Measurements from ENCODE around the gene DOK7.
A peak's percentile ranks its signal among the peaks of the same experiment; 100 is the strongest.

Gene DOK7

DNA sequence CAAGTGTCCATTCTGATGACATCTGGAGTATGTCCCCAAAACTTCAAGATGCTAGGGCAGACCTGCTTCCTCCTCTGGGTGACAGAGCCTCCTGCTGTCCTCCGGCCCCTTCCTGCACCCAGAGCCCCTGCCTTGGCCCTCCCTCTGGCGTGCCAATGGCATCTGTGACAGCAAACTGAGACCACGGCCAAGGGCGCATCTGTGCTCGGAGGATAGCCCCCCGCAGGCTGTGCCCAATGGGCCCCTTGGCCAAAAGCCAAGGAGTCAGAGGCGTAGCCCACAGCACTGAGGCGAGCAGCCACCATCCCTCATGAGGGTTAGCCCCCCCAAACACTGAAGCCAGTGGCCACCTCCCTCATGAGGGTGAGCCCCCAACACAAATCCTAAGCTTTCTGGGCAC lies 61.2 kb downstream of the DOK7 start:
- no peak overlapping the region for H3K27ac ChIP-seq (ENCODE audit: low read depth, low read length)
- H3K27me3 ChIP-seq (ENCODE audit: control insufficient read depth in 5 of 5, insufficient read depth in 4 of 5, low read length in 5 of 5), result no peaks in the 10 kb centered on the region
- H3K4me3 ChIP-seq (ENCODE audit: low read depth in 1 of 5, low read length in 5 of 5), result no peak overlapping the region
- H3K36me3 ChIP-seq (ENCODE audit: control insufficient read depth in 5 of 5, insufficient read depth in 5 of 5, low read length in 5 of 5), result peaks cover 0 to 70% (median 62%) of the 10 kb centered on the region in 5 donors
- peaks cover 0 to 7% (median 2%) of the 10 kb centered on the region in 5 donors for H3K4me1 ChIP-seq (ENCODE audit: control insufficient read depth in 5 of 5, insufficient read depth in 5 of 5, low read length in 5 of 5)
- H3K9me3 ChIP-seq (ENCODE audit: control insufficient read depth in 5 of 5, low read length in 5 of 5), result no peaks in the 10 kb centered on the region
- no peak overlapping the region for H3K9ac ChIP-seq (ENCODE audit: low read length in 5 of 5)

DNA sequence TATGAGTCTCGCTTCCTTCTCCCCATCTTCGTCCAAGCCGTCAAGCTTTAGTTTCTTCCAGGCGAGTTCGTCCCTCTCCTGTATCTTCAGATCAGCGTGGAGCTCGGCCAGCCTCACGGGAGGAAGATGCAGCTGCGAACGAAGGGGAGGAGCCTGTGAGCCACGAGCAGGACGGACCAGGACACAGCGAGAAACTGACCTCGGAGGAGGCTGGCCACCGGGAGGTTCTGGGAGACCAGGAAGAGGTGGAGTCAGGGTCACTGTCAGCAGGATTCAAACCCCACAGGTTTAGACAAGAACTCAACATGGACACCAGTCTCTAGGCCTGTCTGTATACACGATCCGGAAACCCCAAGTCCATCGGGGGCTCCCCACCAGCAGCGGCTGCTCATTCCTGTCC lies 61.8 kb downstream of the DOK7 start:
- Histone ChIP-seq H3K27me3 (ENCODE audit: control insufficient read depth in 5 of 5, insufficient read depth in 4 of 5, low read length in 5 of 5) (no peaks in the 10 kb centered on the region), H3K9me3 (ENCODE audit: control insufficient read depth in 5 of 5, low read length in 5 of 5) (no peaks in the 10 kb centered on the region), H3K4me1 (ENCODE audit: control insufficient read depth in 5 of 5, insufficient read depth in 5 of 5, low read length in 5 of 5) (peaks cover 0 to 13% (median 8%) of the 10 kb centered on the region in 5 donors), H3K36me3 (ENCODE audit: control insufficient read depth in 5 of 5, insufficient read depth in 5 of 5, low read length in 5 of 5) (peaks cover 0 to 67% (median 56%) of the 10 kb centered on the region in 5 donors), H3K9ac (ENCODE audit: low read length in 5 of 5) (no peak overlapping the region), H3K4me3 (ENCODE audit: low read depth in 1 of 5, low read length in 5 of 5) (no peak overlapping the region), H3K27ac (ENCODE audit: low read depth, low read length) (no peak overlapping the region)

DNA sequence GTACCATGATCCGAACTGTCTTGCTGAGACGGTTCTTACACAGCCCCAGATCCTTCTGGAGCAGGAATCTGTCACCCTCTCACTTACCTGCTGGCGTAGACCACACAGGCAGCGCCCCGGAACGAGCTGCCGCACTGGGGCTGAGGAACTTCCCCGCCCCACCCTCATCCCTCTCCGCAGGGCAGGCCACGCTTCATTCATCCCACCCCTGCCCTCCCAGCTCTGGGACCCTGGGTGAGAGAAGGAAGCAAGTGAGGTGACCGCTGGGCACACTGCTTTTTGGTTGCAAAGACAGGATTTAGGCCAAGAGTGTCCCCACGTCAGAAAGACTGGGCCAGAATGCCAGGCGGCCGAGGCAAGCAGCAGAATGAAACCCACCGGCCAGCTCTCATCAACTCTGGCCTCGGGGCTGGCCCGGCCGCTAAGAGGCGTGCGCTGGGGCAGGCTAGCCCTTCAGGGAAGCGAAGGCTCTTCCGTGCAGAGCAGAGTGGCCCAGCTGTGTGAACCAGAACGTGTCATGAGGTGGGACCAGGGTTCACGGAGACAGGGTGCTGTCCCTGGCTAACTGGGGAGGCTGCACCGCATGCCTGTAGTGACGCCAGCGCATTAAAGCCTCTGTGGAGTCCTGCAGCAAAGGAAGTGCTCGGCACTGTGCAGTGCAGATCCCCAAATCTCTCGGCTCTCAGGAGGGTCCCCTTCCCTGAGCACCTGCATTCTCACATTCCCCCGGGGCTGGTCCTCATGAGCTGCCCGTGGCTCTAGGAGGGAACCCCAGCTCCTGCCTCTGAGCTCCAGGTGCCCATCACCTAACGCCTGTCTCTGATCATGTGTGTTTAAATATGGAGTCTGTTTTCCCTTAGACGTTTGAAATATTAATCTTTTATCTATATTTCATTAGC lies 62.7 kb downstream of the DOK7 start:
- Histone ChIP-seq H3K36me3 (ENCODE audit: control insufficient read depth in 5 of 5, insufficient read depth in 5 of 5, low read length in 5 of 5) (peaks cover 0 to 58% (median 47%) of the 10 kb centered on the region in 5 donors), H3K27ac (ENCODE audit: low read depth, low read length) (no peak overlapping the region), H3K4me3 (ENCODE audit: low read depth in 1 of 5, low read length in 5 of 5) (no peak overlapping the region), H3K4me1 (ENCODE audit: control insufficient read depth in 5 of 5, insufficient read depth in 5 of 5, low read length in 5 of 5) (peaks cover 0 to 21% (median 16%) of the 10 kb centered on the region in 5 donors), H3K27me3 (ENCODE audit: control insufficient read depth in 5 of 5, insufficient read depth in 4 of 5, low read length in 5 of 5) (no peaks in the 10 kb centered on the region), H3K9me3 (ENCODE audit: control insufficient read depth in 5 of 5, low read length in 5 of 5) (no peaks in the 10 kb centered on the region), H3K9ac (ENCODE audit: low read length in 5 of 5) (no peak overlapping the region)

GRCh38 chr4:3526456-3526855 lies 63.4 kb downstream of the DOK7 start:
- no peaks in the 10 kb centered on the region for H3K9me3 ChIP-seq (ENCODE audit: control insufficient read depth in 5 of 5, low read length in 5 of 5)
- peaks cover 5 to 28% (median 23%) of the 10 kb centered on the region in 5 donors for H3K4me1 ChIP-seq (ENCODE audit: control insufficient read depth in 5 of 5, insufficient read depth in 5 of 5, low read length in 5 of 5)
- H3K4me3 ChIP-seq (ENCODE audit: low read depth in 1 of 5, low read length in 5 of 5), result no peak overlapping the region
- no peaks in the 10 kb centered on the region for H3K27me3 ChIP-seq (ENCODE audit: control insufficient read depth in 5 of 5, insufficient read depth in 4 of 5, low read length in 5 of 5)
- no peak overlapping the region for H3K9ac ChIP-seq (ENCODE audit: low read length in 5 of 5)
- no peak overlapping the region for H3K27ac ChIP-seq (ENCODE audit: low read depth, low read length)
- peaks cover 0 to 52% (median 43%) of the 10 kb centered on the region in 5 donors for H3K36me3 ChIP-seq (ENCODE audit: control insufficient read depth in 5 of 5, insufficient read depth in 5 of 5, low read length in 5 of 5)

DNA sequence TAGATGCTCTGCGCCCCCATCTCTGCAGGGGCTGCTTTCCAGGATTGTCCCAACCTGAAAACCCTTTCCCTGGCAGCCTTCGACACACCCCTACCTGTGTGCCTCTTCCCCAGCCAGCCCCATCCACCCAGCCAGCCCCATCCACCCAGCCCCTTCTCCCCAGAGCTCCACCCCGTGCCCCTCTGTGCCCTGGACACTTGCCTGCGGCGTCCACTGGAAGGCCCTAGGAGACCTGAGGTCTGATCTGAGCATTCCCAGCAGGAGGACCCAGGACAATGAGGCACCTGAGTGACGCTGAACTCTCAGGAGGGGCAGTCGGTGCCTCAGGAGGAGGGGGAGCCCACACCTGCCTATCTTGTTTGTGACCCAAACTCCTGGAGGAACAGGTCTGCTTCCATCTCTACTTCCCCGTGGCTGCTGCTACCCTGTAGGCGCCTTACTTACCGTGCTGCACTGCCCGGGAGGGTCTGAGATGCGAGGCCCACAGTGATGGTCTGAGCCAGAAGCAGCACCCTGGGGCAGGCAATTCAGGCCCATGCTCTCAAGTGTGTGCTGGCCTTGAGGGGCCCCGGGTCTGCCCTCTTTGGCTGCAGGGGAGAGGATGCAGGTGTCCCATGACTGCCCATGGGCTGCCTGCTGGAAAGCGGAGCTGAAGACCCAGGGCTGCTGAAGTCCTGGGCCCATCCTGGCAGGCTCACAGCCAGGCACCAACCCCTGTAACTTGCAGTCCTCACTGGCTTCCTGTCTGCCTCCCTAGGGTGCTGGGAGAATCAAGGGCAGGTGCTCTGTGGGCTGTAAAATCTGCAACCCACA lies 64.2 kb downstream of the DOK7 start:
- peaks cover 0 to 44% (median 37%) of the 10 kb centered on the region in 5 donors for H3K36me3 ChIP-seq (ENCODE audit: control insufficient read depth in 5 of 5, insufficient read depth in 5 of 5, low read length in 5 of 5)
- no peak overlapping the region for H3K9ac ChIP-seq (ENCODE audit: low read length in 5 of 5)
- no peaks in the 10 kb centered on the region for H3K27me3 ChIP-seq (ENCODE audit: control insufficient read depth in 5 of 5, insufficient read depth in 4 of 5, low read length in 5 of 5)
- H3K27ac ChIP-seq (ENCODE audit: low read depth, low read length), result no peak overlapping the region
- H3K4me1 ChIP-seq (ENCODE audit: control insufficient read depth in 5 of 5, insufficient read depth in 5 of 5, low read length in 5 of 5), result peaks cover 6 to 33% (median 27%) of the 10 kb centered on the region in 5 donors
- no peaks in the 10 kb centered on the region for H3K9me3 ChIP-seq (ENCODE audit: control insufficient read depth in 5 of 5, low read length in 5 of 5)
- no peak overlapping the region for H3K4me3 ChIP-seq (ENCODE audit: low read depth in 1 of 5, low read length in 5 of 5)

GRCh38 chr4:3527914-3528876 lies 65.1 kb downstream of the DOK7 start:
- Histone ChIP-seq H3K36me3 (ENCODE audit: control insufficient read depth in 5 of 5, insufficient read depth in 5 of 5, low read length in 5 of 5) (peaks cover 0 to 37% (median 30%) of the 10 kb centered on the region in 5 donors), H3K9ac (ENCODE audit: low read length in 5 of 5) (no peak overlapping the region), H3K4me3 (ENCODE audit: low read depth in 1 of 5, low read length in 5 of 5) (no peak overlapping the region), H3K4me1 (ENCODE audit: control insufficient read depth in 5 of 5, insufficient read depth in 5 of 5, low read length in 5 of 5) (peaks cover 6 to 40% (median 35%) of the 10 kb centered on the region in 5 donors), H3K27me3 (ENCODE audit: control insufficient read depth in 5 of 5, insufficient read depth in 4 of 5, low read length in 5 of 5) (no peaks in the 10 kb centered on the region), H3K27ac (ENCODE audit: low read depth, low read length) (no peak overlapping the region), H3K9me3 (ENCODE audit: control insufficient read depth in 5 of 5, low read length in 5 of 5) (no peaks in the 10 kb centered on the region)

DNA sequence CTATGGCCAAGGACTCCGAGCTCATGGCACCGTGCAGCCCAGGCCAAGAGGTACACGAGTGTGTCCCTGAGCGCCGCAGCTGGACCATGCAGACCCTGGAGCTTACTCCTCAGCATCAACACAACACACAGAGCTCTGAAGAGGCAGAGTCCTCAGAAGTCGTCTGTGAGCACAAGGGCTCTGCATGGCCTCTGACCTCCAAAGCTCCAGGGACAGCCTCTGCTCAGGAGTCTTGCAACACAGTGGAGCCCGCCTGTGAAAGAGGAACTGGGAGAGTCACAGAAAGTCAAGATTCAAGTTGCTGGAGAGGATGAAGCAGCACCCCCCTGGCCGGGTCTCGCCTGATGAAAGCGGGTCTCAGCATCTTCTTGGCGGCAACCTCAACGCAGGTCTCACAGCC lies 66.3 kb downstream of the DOK7 start:
- Histone ChIP-seq H3K9me3 (ENCODE audit: control insufficient read depth in 5 of 5, low read length in 5 of 5) (no peaks in the 10 kb centered on the region), H3K9ac (ENCODE audit: low read length in 5 of 5) (no peak overlapping the region), H3K27me3 (ENCODE audit: control insufficient read depth in 5 of 5, insufficient read depth in 4 of 5, low read length in 5 of 5) (no peaks in the 10 kb centered on the region), H3K36me3 (ENCODE audit: control insufficient read depth in 5 of 5, insufficient read depth in 5 of 5, low read length in 5 of 5) (peaks cover 0 to 25% (median 20%) of the 10 kb centered on the region in 5 donors), H3K27ac (ENCODE audit: low read depth, low read length) (no peak overlapping the region), H3K4me1 (ENCODE audit: control insufficient read depth in 5 of 5, insufficient read depth in 5 of 5, low read length in 5 of 5) (peaks cover 6 to 40% (median 35%) of the 10 kb centered on the region in 5 donors), H3K4me3 (ENCODE audit: low read depth in 1 of 5, low read length in 5 of 5) (no peak overlapping the region)

GRCh38 chr4:3530051-3530450 lies 66.9 kb downstream of the DOK7 start:
- H3K27ac ChIP-seq (ENCODE audit: low read depth, low read length), result no peak overlapping the region
- no peak overlapping the region for H3K4me3 ChIP-seq (ENCODE audit: low read depth in 1 of 5, low read length in 5 of 5)
- H3K9ac ChIP-seq (ENCODE audit: low read length in 5 of 5), result no peak overlapping the region

DNA sequence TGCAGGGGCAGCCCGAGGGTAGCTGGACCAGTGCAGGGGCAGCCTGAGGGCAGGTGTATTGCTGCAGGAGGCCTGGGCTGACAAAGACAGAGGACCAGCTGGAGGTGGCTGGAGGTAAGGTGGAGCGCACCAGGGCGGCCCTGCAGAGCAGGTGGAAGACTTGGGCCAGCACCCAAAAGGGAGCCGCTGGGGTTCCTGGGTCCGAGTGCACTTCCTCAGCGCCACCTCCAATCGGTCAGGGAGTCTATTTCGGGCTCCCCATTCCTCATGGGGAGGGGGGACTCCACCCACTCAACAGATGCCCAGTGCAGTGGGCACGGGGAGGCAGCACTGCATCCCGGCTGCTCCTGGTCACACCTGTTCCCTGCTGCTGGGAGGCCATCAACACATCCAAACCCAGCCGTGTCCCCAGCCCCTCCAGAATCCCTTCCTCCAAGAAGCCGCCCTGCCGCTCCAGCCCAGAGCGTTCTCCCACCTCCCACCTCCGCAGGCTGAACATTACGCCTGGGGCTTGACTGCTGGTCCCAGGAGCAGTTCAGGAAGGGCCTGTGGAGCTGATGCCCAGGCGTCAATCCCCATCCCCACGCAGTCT lies 67.7 kb downstream of the DOK7 start:
- H3K9ac ChIP-seq (ENCODE audit: low read length in 5 of 5), result peak overlapping the region in 4 of 5 donors; percentile 7 to 88 (median 80)
- H3K9me3 ChIP-seq (ENCODE audit: control insufficient read depth in 5 of 5, low read length in 5 of 5), result no peaks in the 10 kb centered on the region
- no peaks in the 10 kb centered on the region for H3K27me3 ChIP-seq (ENCODE audit: control insufficient read depth in 5 of 5, insufficient read depth in 4 of 5, low read length in 5 of 5)
- peak overlapping the region; percentile 5 to 90 (median 84) for H3K4me3 ChIP-seq (ENCODE audit: low read depth in 1 of 5, low read length in 5 of 5)
- H3K27ac ChIP-seq (ENCODE audit: low read depth, low read length), result no peak overlapping the region
- H3K4me1 ChIP-seq (ENCODE audit: control insufficient read depth in 5 of 5, insufficient read depth in 5 of 5, low read length in 5 of 5), result peaks cover 6 to 40% (median 35%) of the 10 kb centered on the region in 5 donors
- H3K36me3 ChIP-seq (ENCODE audit: control insufficient read depth in 5 of 5, insufficient read depth in 5 of 5, low read length in 5 of 5), result peaks cover 0 to 16% (median 11%) of the 10 kb centered on the region in 5 donors

More at GRCh38 chr4:3530051-3530450, 66.9 kb downstream of the DOK7 start:
- Histone ChIP-seq H3K27me3 (ENCODE audit: control insufficient read depth in 5 of 5, insufficient read depth in 4 of 5, low read length in 5 of 5) (no peaks in the 10 kb centered on the region), H3K4me1 (ENCODE audit: control insufficient read depth in 5 of 5, insufficient read depth in 5 of 5, low read length in 5 of 5) (peaks cover 6 to 40% (median 35%) of the 10 kb centered on the region in 5 donors), H3K36me3 (ENCODE audit: control insufficient read depth in 5 of 5, insufficient read depth in 5 of 5, low read length in 5 of 5) (peaks cover 0 to 18% (median 14%) of the 10 kb centered on the region in 5 donors), H3K9me3 (ENCODE audit: control insufficient read depth in 5 of 5, low read length in 5 of 5) (no peaks in the 10 kb centered on the region)
